Measurements from ENCODE around the gene SAMD15. TPM values are rescaled to one million over a fixed set of nuclear protein-coding genes. Genes with fewer than 3 reads are reported as not detected.

The SAMD15 gene
- total RNA-seq, 1 donor from 2014 or later, result 2.0 TPM

DNA sequence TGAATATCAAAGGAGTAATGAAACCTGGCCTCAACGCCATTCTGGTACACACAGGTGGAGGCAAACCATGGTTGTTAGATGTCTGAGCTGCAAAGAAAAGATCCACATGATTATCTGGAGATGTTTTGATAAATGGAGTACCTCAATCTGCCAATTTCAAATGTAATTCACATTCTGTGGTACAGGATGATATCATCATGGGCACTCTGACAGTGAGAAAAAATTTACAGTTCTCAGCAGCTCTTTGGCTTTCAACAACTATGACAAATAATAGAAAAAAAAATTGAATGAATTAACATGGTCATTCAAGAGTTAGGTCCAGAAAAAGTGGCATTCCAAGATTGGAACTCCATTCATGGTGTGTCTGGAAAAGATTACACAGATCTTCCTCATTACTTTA is 17.6 kb upstream of the SAMD15 start:
- peaks cover 3% of the 10 kb centered on the region for H3K36me3 Mint-ChIP-seq
- H3K9me3 Mint-ChIP-seq, result peaks cover 12% of the 10 kb centered on the region
- H3K27ac Mint-ChIP-seq, result no peak overlapping the region
- no peaks in the 10 kb centered on the region for H3K4me1 Mint-ChIP-seq
- TF ChIP-seq CTCF (IDR thresholded peaks at IDR 0.05; ENCODE audit: unreplicated experiment), result no peak
- H3K4me3 Mint-ChIP-seq, result no peak overlapping the region
- DNase-seq (ENCODE audit: low spot score in 2 of 2, unreplicated experiment in 2 of 2), result no peak
- H3K27me3 Mint-ChIP-seq (ENCODE audit: low read depth), result no peaks in the 10 kb centered on the region

- H3K4me1 Mint-ChIP-seq, result no peaks in the 10 kb centered on the region
- H3K27me3 Mint-ChIP-seq (ENCODE audit: low read depth), result no peaks in the 10 kb centered on the region
- H3K36me3 Mint-ChIP-seq, result peaks cover 3% of the 10 kb centered on the region
- H3K9me3 Mint-ChIP-seq, result peaks cover 12% of the 10 kb centered on the region
- TF ChIP-seq CTCF (IDR thresholded peaks at IDR 0.05; ENCODE audit: unreplicated experiment), result no peak
- no peak overlapping the region for H3K27ac Mint-ChIP-seq
- no peak overlapping the region for H3K4me3 Mint-ChIP-seq
- no peak for DNase-seq (ENCODE audit: low spot score in 2 of 2, unreplicated experiment in 2 of 2)
Measured at GRCh38 chr14:77364146-77364545, 13.0 kb upstream of the SAMD15 start.

- peaks cover 31% of the 10 kb centered on the region for H3K4me1 Mint-ChIP-seq
- TF ChIP-seq CTCF (IDR thresholded peaks at IDR 0.05; ENCODE audit: unreplicated experiment), result no peak
- H3K27me3 Mint-ChIP-seq (ENCODE audit: low read depth), result no peaks in the 10 kb centered on the region
- H3K4me3 Mint-ChIP-seq, result no peak overlapping the region
- DNase-seq (ENCODE audit: low spot score in 2 of 2, unreplicated experiment in 2 of 2), result no peak
- no peaks in the 10 kb centered on the region for H3K9me3 Mint-ChIP-seq
- no peak overlapping the region for H3K27ac Mint-ChIP-seq
- H3K36me3 Mint-ChIP-seq, result no peaks in the 10 kb centered on the region
Measured at GRCh38 chr14:77369285-77369684, 7.9 kb upstream of the SAMD15 start.

GRCh38 chr14:77372304-77372841 is 4.8 kb upstream of the SAMD15 start:
- DNase-seq (ENCODE audit: low spot score in 2 of 2, unreplicated experiment in 2 of 2), result no peak

DNA sequence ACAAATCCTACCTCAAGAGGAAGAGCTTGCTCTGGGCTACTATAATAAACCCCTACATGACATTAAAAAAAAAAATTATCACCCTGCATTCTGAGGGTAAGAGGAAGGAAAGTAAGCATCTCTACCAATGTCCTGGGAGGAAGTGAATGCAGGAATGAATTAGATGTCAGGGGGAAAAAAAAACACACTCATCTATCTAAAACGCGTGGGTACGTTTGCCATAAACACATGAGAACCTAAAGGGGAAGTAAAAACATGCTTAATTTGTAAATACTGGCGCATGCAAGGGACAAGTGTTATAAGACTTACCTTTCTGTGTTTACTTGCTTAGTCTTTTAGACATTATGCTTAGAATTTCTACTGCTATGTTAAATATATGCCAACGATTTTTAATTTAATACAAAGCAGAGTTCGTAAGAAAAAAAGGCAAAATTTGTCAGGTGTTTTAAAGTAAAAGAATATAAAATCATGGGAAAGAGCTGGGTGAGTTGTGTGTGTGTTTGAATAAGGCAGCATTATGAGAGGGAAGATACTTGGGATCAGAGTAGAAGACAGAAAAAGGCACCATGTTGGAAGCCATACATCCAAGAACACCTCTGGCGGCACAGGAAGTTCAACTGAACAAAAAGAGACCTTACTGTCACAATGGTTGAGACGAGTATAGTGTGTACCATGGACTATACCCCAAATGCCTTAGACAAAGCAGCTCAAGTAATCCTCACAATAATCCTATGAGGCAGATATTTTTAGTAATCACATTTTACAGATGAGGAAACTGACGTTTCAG is 1.8 kb upstream of the SAMD15 start:
- Mint-ChIP-seq H3K4me3 (peak overlapping the region; percentile 87), H3K27me3 (ENCODE audit: low read depth) (no peaks in the 10 kb centered on the region), H3K36me3 (no peaks in the 10 kb centered on the region), H3K9me3 (no peaks in the 10 kb centered on the region), H3K27ac (peak overlapping the region; percentile 33), H3K4me1 (peaks cover 45% of the 10 kb centered on the region)
- no peak for DNase-seq (ENCODE audit: low spot score in 2 of 2, unreplicated experiment in 2 of 2)
- TF ChIP-seq CTCF (IDR thresholded peaks at IDR 0.05; ENCODE audit: unreplicated experiment), result no peak

More at GRCh38 chr14:77372304-77372841, 4.8 kb upstream of the SAMD15 start:
- peak overlapping the region; percentile 93 for H3K27ac Mint-ChIP-seq
- no peaks in the 10 kb centered on the region for H3K36me3 Mint-ChIP-seq
- no peak for TF ChIP-seq CTCF (IDR thresholded peaks at IDR 0.05; ENCODE audit: unreplicated experiment)
- H3K4me3 Mint-ChIP-seq, result no peak overlapping the region
- H3K4me1 Mint-ChIP-seq, result peaks cover 48% of the 10 kb centered on the region
- no peaks in the 10 kb centered on the region for H3K27me3 Mint-ChIP-seq (ENCODE audit: low read depth)
- H3K9me3 Mint-ChIP-seq, result no peaks in the 10 kb centered on the region

Measured in mesothelial cell of epicardium (in vitro differentiated cells).